IMR-90 (cell line): Measurements from ENCODE around the gene EPHA6. TPM values are rescaled to one million over a fixed set of nuclear protein-coding genes. Genes with fewer than 3 reads are reported as not detected.

Source experiments
- ATAC-seq: fragments of 200-7000 bp; cut with Tn5 transposase; 2 replicates; pipeline ENCODE4 v1.9.1; 2020; ENCODE audit warnings: low read depth, mild to moderate bottlenecking, moderate library complexity
- BruUV-seq: library from RNA; stranded (reverse); fragments of 400-500 nt; replicated peaks from 2 replicates; lab custom pipeline; 2021; lab: Mats Ljungman, UMichigan
- CTCF ChIA-PET: fragments of 300-600 bp; formaldehyde crosslinking; extraction: SDS; loops from one replicate; lab custom pipeline; 2021; ENCODE audit warnings: antibody characterized with exemption; lab: Yijun Ruan, JAX
- POLR2A ChIA-PET: fragments of 300-600 bp; sonication (Branson Sonifier 250); formaldehyde crosslinking; loops from one replicate; lab custom pipeline; 2022; ENCODE audit warnings: antibody characterized with exemption; ENCODE audit not compliant: unreplicated experiment; lab: Charles Lee
- DNase-seq: peaks from one replicate; pipeline ENCODE4 v3.0.0; 2013
- H2AFZ ChIP-seq: replicated peaks from 2 replicates; pipeline ENCODE3; 2013; ENCODE audit warnings: low read length, mild to moderate bottlenecking; ENCODE audit not compliant: poor library complexity
- H2AK5ac ChIP-seq: 2 replicates; pipeline ENCODE4 v1.6.1; 2013; ENCODE audit warnings: low read depth, low read length, inconsistent platforms
- H2AK9ac ChIP-seq: replicated peaks from 2 replicates; pipeline ENCODE3; 2013; ENCODE audit warnings: mild to moderate bottlenecking, low read depth, low read length, moderate library complexity; ENCODE audit not compliant: poor library complexity
- H2BK120ac ChIP-seq: 2 replicates; pipeline ENCODE4 v1.6.1; 2013; ENCODE audit warnings: low read depth, low read length, inconsistent platforms
- H2BK15ac ChIP-seq: 3 replicates; pipeline ENCODE4 v1.6.1; 2013; ENCODE audit warnings: low read depth, low read length, inconsistent platforms
- H2BK20ac ChIP-seq: 2 replicates; pipeline ENCODE4 v1.6.1; 2013; ENCODE audit warnings: low read depth, mild to moderate bottlenecking, inconsistent platforms, low read length, moderate library complexity
- H2BK5ac ChIP-seq: 2 replicates; pipeline ENCODE4 v1.6.1; 2013; ENCODE audit warnings: mild to moderate bottlenecking, low read depth, low read length, inconsistent platforms; ENCODE audit not compliant: poor library complexity, severe bottlenecking
- H3K14ac ChIP-seq: replicated peaks from 2 replicates; pipeline ENCODE4 v1.6.1; 2013; ENCODE audit warnings: low read depth, low read length, inconsistent platforms
- H3K18ac ChIP-seq: 2 replicates; pipeline ENCODE4 v1.6.1; 2013; ENCODE audit warnings: low read depth, low read length, control low read depth
- H3K23ac ChIP-seq: 2 replicates; pipeline ENCODE4 v1.6.1; 2013; ENCODE audit warnings: low read depth, low read length, inconsistent platforms
- H3K27ac ChIP-seq: 2 replicates; pipeline ENCODE4 v1.5.1; 2013; ENCODE audit warnings: mild to moderate bottlenecking, control low read depth, low read length; ENCODE audit not compliant: insufficient read depth
- H3K27me3 ChIP-seq: 2 replicates; pipeline ENCODE4 v1.6.1; 2013; ENCODE audit warnings: low read length; ENCODE audit not compliant: control insufficient read depth, insufficient read depth
- H3K36me3 ChIP-seq: 2 replicates; pipeline ENCODE4 v1.6.1; 2013; ENCODE audit warnings: low read length, mixed read lengths; ENCODE audit not compliant: control insufficient read depth, insufficient read depth
- H3K4ac ChIP-seq: 2 replicates; pipeline ENCODE4 v1.6.1; 2013; ENCODE audit warnings: low read depth, low read length, inconsistent platforms
- H3K4me1 ChIP-seq: 2 replicates; pipeline ENCODE4 v1.6.1; 2013; ENCODE audit warnings: low read length, mixed read lengths; ENCODE audit not compliant: control insufficient read depth, insufficient read depth
- H3K4me2 ChIP-seq: 2 replicates; pipeline ENCODE4 v1.6.1; 2013; ENCODE audit warnings: low read depth, mild to moderate bottlenecking, control low read depth, low read length, moderate library complexity
- H3K4me3 ChIP-seq: 2 replicates; pipeline ENCODE4 v1.5.1; 2013; ENCODE audit warnings: low read depth, mild to moderate bottlenecking, control low read depth, low read length, moderate library complexity; ENCODE audit not compliant: insufficient read depth
- H3K56ac ChIP-seq: 2 replicates; pipeline ENCODE4 v1.6.1; 2013; ENCODE audit warnings: low read length, inconsistent platforms; ENCODE audit not compliant: insufficient read depth; ENCODE audit errors: extremely low read depth
- H3K79me1 ChIP-seq, 2 experiments: 2 replicates each; pipeline ENCODE4 v1.6.1; 2013; ENCODE audit warnings: low read length in 2 of 2, inconsistent platforms in 1 of 2, low read depth in 1 of 2
- H3K9ac ChIP-seq: 2 replicates; pipeline ENCODE4 v1.6.1; 2013; ENCODE audit warnings: low read depth, low read length, control low read depth
- H3K9me1 ChIP-seq: 2 replicates; pipeline ENCODE4 v1.6.1; 2013; ENCODE audit warnings: low read length, inconsistent platforms; ENCODE audit not compliant: insufficient read depth
- H3K9me3 ChIP-seq: 2 replicates; pipeline ENCODE4 v1.6.1; 2013; ENCODE audit warnings: low read length; ENCODE audit not compliant: control insufficient read depth, insufficient read depth
- H4K20me1 ChIP-seq: 2 replicates; pipeline ENCODE4 v1.6.1; 2013; ENCODE audit warnings: low read length, inconsistent platforms; ENCODE audit not compliant: insufficient read depth
- H4K5ac ChIP-seq: 2 replicates; pipeline ENCODE4 v1.6.1; 2013; ENCODE audit warnings: mild to moderate bottlenecking, low read depth, low read length, control low read depth
- H4K8ac ChIP-seq, 2 experiments: 2 replicates each; pipeline ENCODE4 v1.6.1; 2013; ENCODE audit warnings: low read depth in 2 of 2, low read length in 2 of 2, control low read depth in 1 of 2, inconsistent platforms in 1 of 2
- H4K91ac ChIP-seq: 2 replicates; pipeline ENCODE4 v1.6.1; 2013; ENCODE audit warnings: low read depth, low read length, inconsistent platforms; ENCODE audit not compliant: insufficient read depth
- MAZ ChIP-seq: IDR thresholded peaks from 2 replicates; pipeline ENCODE4 v1.6.1; 2012; ENCODE audit warnings: low read depth, mild to moderate bottlenecking, low read length, improper control_type of control experiment, moderate library complexity, borderline replicate concordance
- RAD21 ChIP-seq: IDR thresholded peaks from 2 replicates; pipeline ENCODE4 v1.6.1; 2012; ENCODE audit warnings: low read length, improper control_type of control experiment
- WGBS, 2 experiments: methylation state at CpG; one replicate each; pipeline versions ENCODE4 v1.1.5 to v1.1.7; 2013; ENCODE audit warnings: missing lambda C conversion rate in 2 of 2; ENCODE audit not compliant: insufficient read length in 1 of 2; ENCODE audit errors: extremely low coverage in 2 of 2; 5-methylcytosine and 5-hydroxymethylcytosine counted together
- dilution Hi-C: fragments of 300-500 bp; cut with HindIII; formaldehyde crosslinking; loops from one replicate; pipeline ENCODE4 v1.14.3; 2018; ENCODE audit warnings: low sequenced_read_pairs; ENCODE audit not compliant: unreplicated experiment
- in situ Hi-C: fragments of 300-500 bp; cut with MboI; formaldehyde crosslinking; loops from 3 replicates; pipeline ENCODE4 v1.14.3; 2019; ENCODE audit warnings: low sequenced_read_pairs, inconsistent platforms, mixed read lengths
- intact Hi-C: fragments of 100-400 bp; cut with micrococcal nuclease; formaldehyde crosslinking; loops from 2 replicates; pipeline ENCODE4 v1.10.0; 2022
- polyA plus RNA-seq, 3 experiments: library from polyadenylated mRNA; depleted of rRNA; stranded (reverse); fragments of >200 nt; gene quantifications; 2 replicates each; pipeline ENCODE4 v1.2.3, GENCODE V29; 2012; ENCODE audit warnings: low replicate concordance in 1 of 3
- total RNA-seq: library from RNA; depleted of rRNA; stranded (reverse); fragments of >200 nt; gene quantifications from 2 replicates; pipeline ENCODE4 v1.2.3, GENCODE V29; 2012

Gene EPHA6
- total and polyA plus RNA-seq, 2 of the 4 experiments (the other 2 are of a cell fraction): not detected

- no peak overlapping the region for H3K56ac ChIP-seq
- BruUV-seq: no TSS peak
- no peaks in the 10 kb centered on the region for H3K79me1 ChIP-seq
- H2AK5ac ChIP-seq: no peak overlapping the region
- ChIA-PET POLR2A (no interaction called here), CTCF (no interaction called here)
- no peak overlapping the region for H3K14ac ChIP-seq
- H2BK120ac ChIP-seq: no peak overlapping the region
- ATAC-seq: no peak
- H3K9ac ChIP-seq: no peak overlapping the region
- no peak overlapping the region for H3K4me2 ChIP-seq
- H4K20me1 ChIP-seq: no peaks in the 10 kb centered on the region
- no peak overlapping the region for H2BK20ac ChIP-seq
- intact Hi-C loops (no loop called here), in situ Hi-C loops (no loop called here), dilution Hi-C loops (no loop called here)
- no peaks in the 10 kb centered on the region for H3K27me3 ChIP-seq
- no CpG with 5 or more reads among the region's 3 CpGs for WGBS, 2 experiments
- no peak overlapping the region for H3K4me3 ChIP-seq
- no peak overlapping the region for H4K8ac ChIP-seq
- H2AK9ac ChIP-seq: no peak overlapping the region
- H2AFZ ChIP-seq: no peak overlapping the region
- H3K18ac ChIP-seq: no peak overlapping the region
- H4K5ac ChIP-seq: no peak overlapping the region
- H2BK15ac ChIP-seq: no peak overlapping the region
- no peak for TF ChIP-seq MAZ
- TF ChIP-seq RAD21: no peak
- H2BK5ac ChIP-seq: no peak overlapping the region
- H3K36me3 ChIP-seq: no peaks in the 10 kb centered on the region
- H3K27ac ChIP-seq: no peak overlapping the region
- H3K4ac ChIP-seq: no peak overlapping the region
- H3K23ac ChIP-seq: no peak overlapping the region
- no peaks in the 10 kb centered on the region for H3K9me1 ChIP-seq
- H3K4me1 ChIP-seq: no peaks in the 10 kb centered on the region
- no peak for DNase-seq
- no peak overlapping the region for H4K91ac ChIP-seq
- H3K9me3 ChIP-seq: peaks cover 2% of the 10 kb centered on the region; the same call in 1 of the 2 replicates
These were observed 546.4 kb downstream of the EPHA6 start for GRCh38 chr3:97360804-97361203.
